H7 (cell line): Measurements from ENCODE around the gene DNAJC22. TPM values are rescaled to one million over a fixed set of nuclear protein-coding genes. Genes with fewer than 3 reads are reported as not detected.

ENCODE experiments used
- total RNA-seq: library from RNA; depleted of rRNA; stranded (reverse); fragments of >200 nt; shearing (Covaris generic); gene quantifications from 2 replicates; pipeline ENCODE4 v1.2.3, GENCODE V29; 2014; rRNA removed

Gene DNAJC22
- total RNA-seq, 1 experiment from 2014 or later = 0.35 TPM

Other genes with a start within 250 kb of the DNAJC22 start
- 63.0 and 75.6 TPM in 2 replicates for gene LMBR1L, start 236.0 kb upstream of the DNAJC22 start, total RNA-seq
- gene TUBA1B, start 215.5 kb upstream of the DNAJC22 start, total RNA-seq = 3,556 and 4,028 TPM in 2 replicates
- 268 and 321 TPM in 2 replicates for gene TUBA1A, start 157.8 kb upstream of the DNAJC22 start, total RNA-seq
- 1,301 and 1,698 TPM in 2 replicates for gene TUBA1C, start 81.8 kb upstream of the DNAJC22 start, total RNA-seq
- gene PRPH, start 51.7 kb upstream of the DNAJC22 start, total RNA-seq = 2.5 and 5.1 TPM in 2 replicates
- 46.1 and 48.0 TPM in 2 replicates for gene TROAP, start 23.6 kb upstream of the DNAJC22 start, total RNA-seq
- gene C1QL4, start 9.7 kb upstream of the DNAJC22 start, total RNA-seq = 1.1 and 3.3 TPM in 2 replicates
- gene SPATS2, start 20.6 kb downstream of the DNAJC22 start, total RNA-seq = 30.2 and 31.9 TPM in 2 replicates
- 0.97 TPM in 1 of 2 replicates, not detected in the other for gene KCNH3, start 192.1 kb downstream of the DNAJC22 start, total RNA-seq
- gene MCRS1, start 221.3 kb downstream of the DNAJC22 start, total RNA-seq = 113 and 124 TPM in 2 replicates